HEK293 (cell line): ENCODE data around the gene SAXO1.

Experiments
- BCL6B ChIP-seq: fragments of 450-650 bp; formaldehyde crosslinking; IDR thresholded peaks from 2 replicates; pipeline ENCODE4 v1.5.1; 2017; ENCODE audit warnings: missing biosample characterization, missing genetic modification characterization
- GLI2 ChIP-seq: fragments of 450-650 bp; formaldehyde crosslinking; IDR thresholded peaks from 2 replicates; pipeline ENCODE4; 2017; ENCODE audit warnings: missing biosample characterization, missing genetic modification characterization, low read depth, borderline replicate concordance
- GLIS1 ChIP-seq: fragments of 450-650 bp; formaldehyde crosslinking; IDR thresholded peaks from 2 replicates; pipeline ENCODE4 v1.5.1; 2016; ENCODE audit warnings: missing biosample characterization, missing genetic modification characterization
- GLIS2 ChIP-seq: fragments of 450-650 bp; formaldehyde crosslinking; IDR thresholded peaks from 2 replicates; pipeline ENCODE4 v1.5.1; 2016; ENCODE audit warnings: missing biosample characterization, missing genetic modification characterization
- KLF16 ChIP-seq: fragments of 450-650 bp; formaldehyde crosslinking; IDR thresholded peaks from 2 replicates; pipeline ENCODE4 v1.5.1; 2017; ENCODE audit warnings: missing biosample characterization, missing genetic modification characterization
- KLF7 ChIP-seq: fragments of 450-650 bp; formaldehyde crosslinking; IDR thresholded peaks from 2 replicates; pipeline ENCODE4 v1.5.1; 2016; ENCODE audit warnings: missing biosample characterization, missing genetic modification characterization, borderline replicate concordance
- PRDM1 ChIP-seq: fragments of 450-650 bp; formaldehyde crosslinking; IDR thresholded peaks from 2 replicates; pipeline ENCODE4; 2016; ENCODE audit warnings: missing biosample characterization, missing genetic modification characterization
- ZBTB17 ChIP-seq: fragments of 450-650 bp; formaldehyde crosslinking; IDR thresholded peaks from 2 replicates; pipeline ENCODE4 v1.5.1; 2016; ENCODE audit warnings: missing biosample characterization, missing genetic modification characterization
- ZBTB7A ChIP-seq: fragments of 450-650 bp; formaldehyde crosslinking; IDR thresholded peaks from 2 replicates; pipeline ENCODE4 v1.5.1; 2016; ENCODE audit warnings: low read depth, missing biosample characterization, missing genetic modification characterization
- ZNF157 ChIP-seq: fragments of 450-650 bp; formaldehyde crosslinking; IDR thresholded peaks from 2 replicates; pipeline ENCODE4 v1.5.1; 2016; ENCODE audit warnings: missing biosample characterization, missing genetic modification characterization
- ZNF2 ChIP-seq: fragments of 450-650 bp; formaldehyde crosslinking; IDR thresholded peaks from 2 replicates; pipeline ENCODE4 v1.5.1; 2016; ENCODE audit warnings: missing biosample characterization, missing genetic modification characterization
- ZNF266 ChIP-seq: fragments of 450-650 bp; formaldehyde crosslinking; IDR thresholded peaks from 2 replicates; pipeline ENCODE4 v1.5.1; 2016; ENCODE audit warnings: missing biosample characterization, missing genetic modification characterization, low read depth
- ZNF335 ChIP-seq: fragments of 450-650 bp; formaldehyde crosslinking; conservative IDR thresholded peaks from 2 replicates; pipeline ENCODE4 v1.5.1; 2016; ENCODE audit warnings: missing biosample characterization, missing genetic modification characterization
- ZNF362 ChIP-seq: fragments of 450-650 bp; formaldehyde crosslinking; IDR thresholded peaks from 2 replicates; pipeline ENCODE4 v1.5.1; 2016; ENCODE audit warnings: missing biosample characterization, missing genetic modification characterization
- ZNF416 ChIP-seq: fragments of 450-650 bp; formaldehyde crosslinking; IDR thresholded peaks from 2 replicates; pipeline ENCODE4 v1.5.1; 2016; ENCODE audit warnings: missing biosample characterization, missing genetic modification characterization
- ZNF423 ChIP-seq: fragments of 450-650 bp; formaldehyde crosslinking; IDR thresholded peaks from 2 replicates; pipeline ENCODE4 v1.5.1; 2016; ENCODE audit warnings: missing biosample characterization, missing genetic modification characterization
- ZNF501 ChIP-seq: fragments of 450-650 bp; formaldehyde crosslinking; IDR thresholded peaks from 2 replicates; pipeline ENCODE4 v1.5.1; 2016; ENCODE audit warnings: missing biosample characterization, missing genetic modification characterization
- ZNF571 ChIP-seq: fragments of 450-650 bp; formaldehyde crosslinking; IDR thresholded peaks from 2 replicates; pipeline ENCODE4 v1.5.0; 2017; ENCODE audit warnings: missing biosample characterization, missing genetic modification characterization
- ZNF792 ChIP-seq: fragments of 450-650 bp; formaldehyde crosslinking; IDR thresholded peaks from 2 replicates; pipeline ENCODE4 v1.5.1; 2016; ENCODE audit warnings: missing biosample characterization, missing genetic modification characterization
- TF ChIP-seq, protein P1 (sequence below): fragments of 450-650 bp; formaldehyde crosslinking; IDR thresholded peaks from 2 replicates; pipeline ENCODE4 v1.5.1; 2016; ENCODE audit warnings: missing biosample characterization, missing genetic modification characterization
- TF ChIP-seq, protein P2 (sequence below): fragments of 450-650 bp; formaldehyde crosslinking; optimal IDR thresholded peaks from 2 replicates; pipeline ENCODE3; 2016; ENCODE audit warnings: missing biosample characterization, mild to moderate bottlenecking, missing genetic modification characterization
- TF ChIP-seq, protein P3 (sequence below): fragments of 450-650 bp; formaldehyde crosslinking; IDR thresholded peaks from 2 replicates; pipeline ENCODE4 v1.5.1; 2016; ENCODE audit warnings: missing biosample characterization, missing genetic modification characterization
- TF ChIP-seq, protein P4 (sequence below): fragments of 450-650 bp; formaldehyde crosslinking; IDR thresholded peaks from 2 replicates; pipeline ENCODE4 v1.5.1; 2016; ENCODE audit warnings: missing biosample characterization, missing genetic modification characterization, borderline replicate concordance
- TF ChIP-seq, protein P5 (sequence below): fragments of 450-650 bp; formaldehyde crosslinking; IDR thresholded peaks from 2 replicates; pipeline ENCODE4 v1.5.0; 2017; ENCODE audit warnings: missing biosample characterization, missing genetic modification characterization, borderline replicate concordance

The SAXO1 gene

GRCh38 chr9:19048966-19049916, 16.2 kb upstream of the SAXO1 start, which contains the start of gene RRAGA (continued):
- TF ChIP-seq, protein P1, sequence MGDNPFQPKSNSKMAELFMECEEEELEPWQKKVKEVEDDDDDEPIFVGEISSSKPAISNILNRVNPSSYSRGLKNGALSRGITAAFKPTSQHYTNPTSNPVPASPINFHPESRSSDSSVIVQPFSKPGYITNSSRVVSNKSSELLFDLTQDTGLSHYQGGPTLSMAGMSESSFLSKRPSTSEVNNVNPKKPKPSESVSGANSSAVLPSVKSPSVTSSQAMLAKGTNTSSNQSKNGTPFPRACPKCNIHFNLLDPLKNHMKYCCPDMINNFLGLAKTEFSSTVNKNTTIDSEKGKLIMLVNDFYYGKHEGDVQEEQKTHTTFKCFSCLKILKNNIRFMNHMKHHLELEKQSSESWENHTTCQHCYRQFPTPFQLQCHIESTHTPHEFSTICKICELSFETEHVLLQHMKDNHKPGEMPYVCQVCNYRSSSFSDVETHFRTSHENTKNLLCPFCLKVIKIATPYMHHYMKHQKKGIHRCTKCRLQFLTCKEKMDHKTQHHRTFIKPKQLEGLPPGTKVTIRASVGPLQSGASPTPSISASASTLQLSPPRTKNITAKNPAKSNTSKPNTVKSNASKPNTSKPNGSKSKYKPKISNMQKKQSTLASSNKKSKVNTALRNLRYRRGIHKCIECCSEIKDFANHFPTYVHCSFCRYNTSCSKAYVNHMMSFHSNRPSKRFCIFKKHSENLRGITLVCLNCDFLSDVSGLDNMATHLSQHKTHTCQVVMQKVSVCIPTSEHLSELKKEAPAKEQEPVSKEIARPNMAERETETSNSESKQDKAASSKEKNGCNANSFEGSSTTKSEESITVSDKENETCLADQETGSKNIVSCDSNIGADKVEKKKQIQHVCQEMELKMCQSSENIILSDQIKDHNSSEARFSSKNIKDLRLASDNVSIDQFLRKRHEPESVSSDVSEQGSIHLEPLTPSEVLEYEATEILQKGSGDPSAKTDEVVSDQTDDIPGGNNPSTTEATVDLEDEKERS = no peak
- TF ChIP-seq, protein P2, sequence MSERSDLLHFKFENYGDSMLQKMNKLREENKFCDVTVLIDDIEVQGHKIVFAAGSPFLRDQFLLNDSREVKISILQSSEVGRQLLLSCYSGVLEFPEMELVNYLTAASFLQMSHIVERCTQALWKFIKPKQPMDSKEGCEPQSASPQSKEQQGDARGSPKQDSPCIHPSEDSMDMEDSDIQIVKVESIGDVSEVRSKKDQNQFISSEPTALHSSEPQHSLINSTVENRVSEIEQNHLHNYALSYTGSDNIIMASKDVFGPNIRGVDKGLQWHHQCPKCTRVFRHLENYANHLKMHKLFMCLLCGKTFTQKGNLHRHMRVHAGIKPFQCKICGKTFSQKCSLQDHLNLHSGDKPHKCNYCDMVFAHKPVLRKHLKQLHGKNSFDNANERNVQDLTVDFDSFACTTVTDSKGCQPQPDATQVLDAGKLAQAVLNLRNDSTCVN (tag by site-specific recombination) = peak; percentile 91
- TF ChIP-seq GLIS1 (tag by site-specific recombination) = peak; percentile 47; the same call in 1 of the 2 replicates
- TF ChIP-seq KLF7 (tag by site-specific recombination) = peak; percentile 70; the same call in 1 of the 2 replicates
- TF ChIP-seq, protein P3, sequence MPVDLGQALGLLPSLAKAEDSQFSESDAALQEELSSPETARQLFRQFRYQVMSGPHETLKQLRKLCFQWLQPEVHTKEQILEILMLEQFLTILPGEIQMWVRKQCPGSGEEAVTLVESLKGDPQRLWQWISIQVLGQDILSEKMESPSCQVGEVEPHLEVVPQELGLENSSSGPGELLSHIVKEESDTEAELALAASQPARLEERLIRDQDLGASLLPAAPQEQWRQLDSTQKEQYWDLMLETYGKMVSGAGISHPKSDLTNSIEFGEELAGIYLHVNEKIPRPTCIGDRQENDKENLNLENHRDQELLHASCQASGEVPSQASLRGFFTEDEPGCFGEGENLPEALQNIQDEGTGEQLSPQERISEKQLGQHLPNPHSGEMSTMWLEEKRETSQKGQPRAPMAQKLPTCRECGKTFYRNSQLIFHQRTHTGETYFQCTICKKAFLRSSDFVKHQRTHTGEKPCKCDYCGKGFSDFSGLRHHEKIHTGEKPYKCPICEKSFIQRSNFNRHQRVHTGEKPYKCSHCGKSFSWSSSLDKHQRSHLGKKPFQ (tag by site-specific recombination) = no peak
- TF ChIP-seq ZNF2 (tag by site-specific recombination) = peak; percentile 97
- TF ChIP-seq GLIS2 (tag by site-specific recombination) = 0 out of 2 replicates have a peak, but pooled peaks have one; percentile 37
- TF ChIP-seq ZBTB17 (tag by site-specific recombination) = peak; percentile 76
- no peak for TF ChIP-seq ZNF416
- TF ChIP-seq ZNF362 = no peak
- no peak for TF ChIP-seq ZNF266 (tag by site-specific recombination)
- TF ChIP-seq ZNF157 = no peak
- no peak for TF ChIP-seq PRDM1 (tag by site-specific recombination)
- TF ChIP-seq, protein P4, sequence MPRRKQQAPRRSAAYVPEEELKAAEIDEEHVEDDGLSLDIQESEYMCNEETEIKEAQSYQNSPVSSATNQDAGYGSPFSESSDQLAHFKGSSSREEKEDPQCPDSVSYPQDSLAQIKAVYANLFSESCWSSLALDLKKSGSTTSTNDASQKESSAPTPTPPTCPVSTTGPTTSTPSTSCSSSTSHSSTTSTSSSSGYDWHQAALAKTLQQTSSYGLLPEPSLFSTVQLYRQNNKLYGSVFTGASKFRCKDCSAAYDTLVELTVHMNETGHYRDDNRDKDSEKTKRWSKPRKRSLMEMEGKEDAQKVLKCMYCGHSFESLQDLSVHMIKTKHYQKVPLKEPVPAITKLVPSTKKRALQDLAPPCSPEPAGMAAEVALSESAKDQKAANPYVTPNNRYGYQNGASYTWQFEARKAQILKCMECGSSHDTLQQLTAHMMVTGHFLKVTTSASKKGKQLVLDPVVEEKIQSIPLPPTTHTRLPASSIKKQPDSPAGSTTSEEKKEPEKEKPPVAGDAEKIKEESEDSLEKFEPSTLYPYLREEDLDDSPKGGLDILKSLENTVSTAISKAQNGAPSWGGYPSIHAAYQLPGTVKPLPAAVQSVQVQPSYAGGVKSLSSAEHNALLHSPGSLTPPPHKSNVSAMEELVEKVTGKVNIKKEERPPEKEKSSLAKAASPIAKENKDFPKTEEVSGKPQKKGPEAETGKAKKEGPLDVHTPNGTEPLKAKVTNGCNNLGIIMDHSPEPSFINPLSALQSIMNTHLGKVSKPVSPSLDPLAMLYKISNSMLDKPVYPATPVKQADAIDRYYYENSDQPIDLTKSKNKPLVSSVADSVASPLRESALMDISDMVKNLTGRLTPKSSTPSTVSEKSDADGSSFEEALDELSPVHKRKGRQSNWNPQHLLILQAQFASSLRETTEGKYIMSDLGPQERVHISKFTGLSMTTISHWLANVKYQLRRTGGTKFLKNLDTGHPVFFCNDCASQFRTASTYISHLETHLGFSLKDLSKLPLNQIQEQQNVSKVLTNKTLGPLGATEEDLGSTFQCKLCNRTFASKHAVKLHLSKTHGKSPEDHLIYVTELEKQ (tag by site-specific recombination) = no peak
- TF ChIP-seq ZNF335 (tag by site-specific recombination) = peak; percentile 9
- peak; percentile 80 for TF ChIP-seq KLF16 (tag by site-specific recombination)
- TF ChIP-seq ZNF501 (tag by site-specific recombination) = peak; percentile 93; the same call in 1 of the 2 replicates
- TF ChIP-seq ZNF792 = no peak
- no peak for TF ChIP-seq ZNF423 (tag by site-specific recombination)
- TF ChIP-seq ZBTB7A = no peak
- TF ChIP-seq ZNF571 = no peak
- TF ChIP-seq BCL6B (tag by site-specific recombination) = no peak
- TF ChIP-seq, protein P5, sequence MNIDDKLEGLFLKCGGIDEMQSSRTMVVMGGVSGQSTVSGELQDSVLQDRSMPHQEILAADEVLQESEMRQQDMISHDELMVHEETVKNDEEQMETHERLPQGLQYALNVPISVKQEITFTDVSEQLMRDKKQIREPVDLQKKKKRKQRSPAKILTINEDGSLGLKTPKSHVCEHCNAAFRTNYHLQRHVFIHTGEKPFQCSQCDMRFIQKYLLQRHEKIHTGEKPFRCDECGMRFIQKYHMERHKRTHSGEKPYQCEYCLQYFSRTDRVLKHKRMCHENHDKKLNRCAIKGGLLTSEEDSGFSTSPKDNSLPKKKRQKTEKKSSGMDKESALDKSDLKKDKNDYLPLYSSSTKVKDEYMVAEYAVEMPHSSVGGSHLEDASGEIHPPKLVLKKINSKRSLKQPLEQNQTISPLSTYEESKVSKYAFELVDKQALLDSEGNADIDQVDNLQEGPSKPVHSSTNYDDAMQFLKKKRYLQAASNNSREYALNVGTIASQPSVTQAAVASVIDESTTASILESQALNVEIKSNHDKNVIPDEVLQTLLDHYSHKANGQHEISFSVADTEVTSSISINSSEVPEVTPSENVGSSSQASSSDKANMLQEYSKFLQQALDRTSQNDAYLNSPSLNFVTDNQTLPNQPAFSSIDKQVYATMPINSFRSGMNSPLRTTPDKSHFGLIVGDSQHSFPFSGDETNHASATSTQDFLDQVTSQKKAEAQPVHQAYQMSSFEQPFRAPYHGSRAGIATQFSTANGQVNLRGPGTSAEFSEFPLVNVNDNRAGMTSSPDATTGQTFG (tag by site-specific recombination) = no peak
- TF ChIP-seq GLI2 = no peak
